Nephron progenitor cell (in vitro differentiated cells): Measurements from ENCODE around the gene DNASE1L1.
"Not testable (repeated sequence)": the region's sequence is repeated elsewhere in the genome, so short reads cannot be mapped to it uniquely, and the experiment has no call there.

ENCODE experiments used
- DNase-seq: peaks from one replicate; pipeline ENCODE4 v3.0.0; 2021
- H3K27ac Mint-ChIP-seq: 2 replicates; pipeline ENCODE4 v1.8.0; 2021; ENCODE audit warnings: mild to moderate bottlenecking, moderate library complexity, mixed read lengths
- H3K27me3 Mint-ChIP-seq: 2 replicates; pipeline ENCODE4 v1.8.0; 2021; ENCODE audit warnings: mild to moderate bottlenecking, low read depth, mixed read lengths; ENCODE audit not compliant: poor library complexity
- H3K36me3 Mint-ChIP-seq: 2 replicates; pipeline ENCODE4 v1.8.0; 2021; ENCODE audit warnings: low read depth, mixed read lengths
- H3K4me1 Mint-ChIP-seq: 2 replicates; pipeline ENCODE4 v1.8.0; 2021; ENCODE audit warnings: mixed read lengths
- H3K4me3 Mint-ChIP-seq: 2 replicates; pipeline ENCODE4 v1.8.0; 2021; ENCODE audit warnings: mild to moderate bottlenecking, moderate library complexity, mixed read lengths
- H3K9me3 Mint-ChIP-seq: 2 replicates; pipeline ENCODE4 v1.8.0; 2021; ENCODE audit warnings: mild to moderate bottlenecking, moderate library complexity, mixed read lengths
- CTCF ChIP-seq: fragments of 200-600 bp; sonication (generic); IDR thresholded peaks from 2 replicates; pipeline ENCODE4 v1.5.0; 2021; ENCODE audit warnings: antibody characterized with exemption

Gene DNASE1L1

DNA sequence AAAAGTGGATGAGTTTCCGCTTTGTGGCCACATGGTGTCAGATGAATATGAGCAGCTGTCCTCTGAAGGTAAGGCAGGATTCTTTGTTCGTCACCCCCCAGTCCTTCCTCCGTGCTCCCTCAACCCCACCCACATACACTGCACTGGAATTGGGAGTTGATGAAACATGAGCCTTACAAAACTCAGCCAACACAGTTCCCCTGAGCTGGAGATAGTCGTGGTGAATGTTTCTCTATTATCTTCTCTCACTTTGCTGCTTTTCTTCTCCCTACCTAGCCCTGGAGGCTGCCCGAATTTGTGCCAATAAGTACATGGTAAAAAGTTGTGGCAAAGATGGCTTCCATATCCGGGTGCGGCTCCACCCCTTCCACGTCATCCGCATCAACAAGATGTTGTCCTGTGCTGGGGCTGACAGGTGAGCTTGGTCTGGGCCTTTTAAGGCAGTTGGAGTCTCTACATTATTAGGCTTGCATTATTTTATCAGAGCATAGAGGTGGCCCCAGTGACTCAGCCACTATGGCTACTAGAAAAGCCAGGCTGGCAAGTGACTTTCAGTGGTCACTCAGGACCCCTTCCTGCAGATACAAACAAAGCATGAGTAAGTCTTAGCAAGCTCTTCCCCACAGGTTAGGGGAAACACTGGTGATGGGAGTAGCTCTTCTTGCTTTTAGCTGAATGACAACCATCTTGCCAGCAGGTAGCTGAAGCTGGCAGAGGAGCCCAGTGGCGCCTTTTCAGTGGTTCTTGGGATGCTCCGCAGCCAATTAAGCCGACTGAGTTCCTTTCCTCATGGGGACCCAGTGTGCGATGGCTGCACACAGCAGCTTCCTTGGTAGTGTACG, 9.3 kb downstream of the DNASE1L1 start:
- Mint-ChIP-seq H3K36me3 (peaks cover 27% of the 10 kb centered on the region), H3K4me3 (peak overlapping the region; percentile 98), H3K4me1 (peaks cover 19% of the 10 kb centered on the region), H3K27me3 (peaks cover 7% of the 10 kb centered on the region), H3K27ac (peak overlapping the region; percentile 99), H3K9me3 (peaks cover 60% of the 10 kb centered on the region)
- DNase-seq: no peak
- TF ChIP-seq CTCF: no peak

GRCh38 chrX:154398668-154399526, 10.2 kb downstream of the DNASE1L1 start:
- Mint-ChIP-seq H3K36me3 (peaks cover 27% of the 10 kb centered on the region), H3K9me3 (peaks cover 54% of the 10 kb centered on the region), H3K4me3 (peak overlapping the region; percentile 98), H3K27ac (peak overlapping the region; percentile 99), H3K4me1 (peaks cover 19% of the 10 kb centered on the region), H3K27me3 (peaks cover 7% of the 10 kb centered on the region)
- peak; percentile 77 for DNase-seq
- peak; percentile 63 for TF ChIP-seq CTCF

DNA sequence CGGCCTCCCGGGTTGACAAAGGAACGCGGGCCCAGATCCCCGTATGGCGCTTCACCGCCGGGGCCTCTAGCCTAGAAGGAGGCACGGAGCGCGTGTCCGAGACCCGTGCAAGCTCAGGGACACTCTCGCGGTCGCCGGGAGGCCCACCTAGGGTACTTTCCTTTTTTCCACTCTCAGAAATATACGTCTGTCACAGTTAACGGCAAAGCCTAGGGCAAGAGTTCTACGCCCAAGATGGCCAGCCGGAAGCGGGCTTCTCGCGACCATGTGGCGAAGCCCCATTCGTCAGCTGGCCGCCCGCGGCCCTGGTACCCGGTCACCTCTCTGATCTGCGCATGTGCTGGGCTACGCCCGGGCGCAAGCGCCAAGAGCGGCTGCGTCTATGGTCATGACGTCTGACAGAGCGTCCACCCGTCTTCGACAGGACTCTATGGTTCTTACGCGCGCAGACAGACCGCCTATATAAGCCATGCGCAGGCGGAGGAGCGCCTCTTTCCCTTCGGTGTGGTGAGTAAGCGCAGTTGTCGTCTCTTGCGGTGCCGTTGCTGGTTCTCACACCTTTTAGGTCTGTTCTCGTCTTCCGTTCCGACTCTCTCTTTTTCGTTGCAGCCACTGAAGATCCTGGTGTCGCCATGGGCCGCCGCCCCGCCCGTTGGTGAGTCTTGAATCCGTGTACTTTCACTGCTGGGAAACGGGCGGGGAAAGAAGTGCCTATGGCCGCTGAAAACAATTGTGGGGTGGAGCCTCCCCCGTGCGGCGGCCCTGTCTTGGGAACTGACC, 11.0 kb downstream of the DNASE1L1 start, which contains the start of gene RPL10:
Gene RPL10 (plus strand): TSS at position 490 of the 780 bp plus-strand sequence. CDS start 143 bp downstream, at position 633.
- TF ChIP-seq CTCF: no peak
- peaks cover 7% of the 10 kb centered on the region for H3K27me3 Mint-ChIP-seq

GRCh38 chrX:154396973-154397887, 11.8 kb downstream of the DNASE1L1 start:
- Mint-ChIP-seq H3K36me3 (peaks cover 21% of the 10 kb centered on the region), H3K27ac (peak overlapping the region; percentile 99), H3K4me3 (peak overlapping the region; percentile 98), H3K27me3 (peaks cover 7% of the 10 kb centered on the region), H3K9me3 (peaks cover 40% of the 10 kb centered on the region), H3K4me1 (peaks cover 19% of the 10 kb centered on the region)
- DNase-seq: peak; percentile 63
- TF ChIP-seq CTCF: no peak

More for the DNA sequence above, 11.0 kb downstream of the DNASE1L1 start, which contains the start of gene RPL10:
- Mint-ChIP-seq H3K27ac (peak within 1 kb of the TSS; percentile 99), H3K9me3 (peaks cover 46% of the 10 kb centered on the region), H3K36me3 (peaks cover 21% of the 10 kb centered on the region), H3K4me1 (peaks cover 19% of the 10 kb centered on the region), H3K4me3 (peak within 1 kb of the TSS; percentile 98)
- peak; percentile 84 for DNase-seq

- not testable (repeated sequence) for H3K27me3 Mint-ChIP-seq, DNase-seq, H3K27ac Mint-ChIP-seq, H3K4me3 Mint-ChIP-seq
- Mint-ChIP-seq H3K9me3 (peaks cover 37% of the 10 kb centered on the region), H3K4me1 (peaks cover 19% of the 10 kb centered on the region), H3K36me3 (peaks cover 21% of the 10 kb centered on the region)
Observed at GRCh38 chrX:154396363-154396762, 12.7 kb downstream of the DNASE1L1 start.

GRCh38 chrX:154389812-154390747, 19.0 kb downstream of the DNASE1L1 start:
- DNase-seq, H3K9me3 Mint-ChIP-seq, H3K4me3 Mint-ChIP-seq, H3K4me1 Mint-ChIP-seq, H3K27me3 Mint-ChIP-seq, H3K36me3 Mint-ChIP-seq, H3K27ac Mint-ChIP-seq: not testable (repeated sequence)

GRCh38 chrX:154388649-154389048, 20.4 kb downstream of the DNASE1L1 start:
- H3K4me1 Mint-ChIP-seq, H3K27me3 Mint-ChIP-seq, H3K27ac Mint-ChIP-seq, DNase-seq, H3K4me3 Mint-ChIP-seq, H3K36me3 Mint-ChIP-seq, H3K9me3 Mint-ChIP-seq: not testable (repeated sequence)

DNA sequence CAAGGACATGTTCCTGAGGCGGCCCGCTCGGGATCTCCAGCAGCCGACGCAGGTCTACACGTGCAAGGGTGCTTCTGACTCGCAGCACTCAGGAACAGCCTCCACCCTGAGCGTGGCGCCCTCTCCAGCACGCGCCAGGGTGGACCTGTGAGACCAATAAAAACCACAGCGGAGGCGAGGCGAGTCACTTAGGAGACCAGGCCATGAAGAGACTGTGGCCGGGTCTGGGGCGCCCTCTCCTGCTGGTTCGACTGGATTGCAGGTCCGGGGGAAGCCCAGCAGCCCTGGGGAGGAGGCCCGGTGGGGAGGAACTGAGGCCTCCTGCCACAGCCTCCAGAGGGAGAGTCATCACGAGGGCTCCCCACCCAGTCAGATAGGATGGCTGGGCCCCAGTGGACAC, 21.0 kb downstream of the DNASE1L1 start:
- not testable (repeated sequence) for H3K36me3 Mint-ChIP-seq, H3K27me3 Mint-ChIP-seq, H3K4me1 Mint-ChIP-seq, H3K9me3 Mint-ChIP-seq, DNase-seq, H3K4me3 Mint-ChIP-seq, H3K27ac Mint-ChIP-seq
